Tibial nerve (tissue), 4 donors: ENCODE data around the gene FXYD7. TPM values are rescaled to one million over a fixed set of nuclear protein-coding genes. Genes with fewer than 3 reads are reported as not detected.

Experiments used
- DNase-seq, 2 donors: peaks; one replicate each; pipeline ENCODE4 v3.0.0-alpha.2; 2019; ENCODE audit warnings: low spot score in 2 of 2
- H3K27ac ChIP-seq, 4 donors: fragments of 200-600 bp; sonication (generic) in 3 of 4; one replicate each; pipeline ENCODE4 v1.5.1; 2017 to 2019; ENCODE audit warnings: mild to moderate bottlenecking in 1 of 4
- H3K27me3 ChIP-seq, 2 donors: fragments of 200-600 bp; sonication (generic) in 1 of 2; one replicate each; pipeline versions ENCODE4 v1.5.1 to v1.6.0; 2017 to 2019
- H3K36me3 ChIP-seq, 3 donors: fragments of 200-600 bp; sonication (generic); one replicate each; pipeline ENCODE4 v1.5.1; 2018 to 2019
- H3K4me1 ChIP-seq, 4 donors: fragments of 200-600 bp; sonication (generic) in 3 of 4; one replicate each; pipeline ENCODE4 v1.5.1; 2017 to 2019
- H3K4me3 ChIP-seq, 4 donors: fragments of 200-600 bp; sonication (generic) in 3 of 4; one replicate each; pipeline ENCODE4 v1.5.1; 2017 to 2019; ENCODE audit warnings: mild to moderate bottlenecking in 1 of 4, moderate library complexity in 1 of 4
- H3K9me3 ChIP-seq, 4 donors: fragments of 200-600 bp; sonication (generic) in 3 of 4; one replicate each; pipeline ENCODE4 v1.5.1; 2017 to 2019
- CTCF ChIP-seq, 5 experiments: fragments of 200-600 bp in 3 of 5; fragments of 450-650 bp in 2 of 5; sonication (generic) in 3 of 5; IDR thresholded peaks; one replicate each; pipeline ENCODE4 v1.5.1; 2016 to 2019; ENCODE audit warnings: antibody characterized with exemption in 5 of 5, mild to moderate bottlenecking in 3 of 5, moderate library complexity in 2 of 5
- EP300 ChIP-seq, 2 donors: sonication (generic); formaldehyde crosslinking; IDR thresholded peaks; one replicate each; pipeline ENCODE4 v1.6.1; 2017; ENCODE audit warnings: antibody characterized with exemption in 2 of 2, mild to moderate bottlenecking in 1 of 2
- POLR2A ChIP-seq, 2 donors: fragments of 450-650 bp; IDR thresholded peaks; one replicate each; pipeline ENCODE4 v1.6.1; 2017; ENCODE audit warnings: antibody characterized with exemption in 2 of 2, mild to moderate bottlenecking in 2 of 2, moderate library complexity in 2 of 2
- WGBS, 2 donors: methylation state at CpG; one replicate each; pipeline ENCODE4 v1.1.5; 2018; 5-methylcytosine and 5-hydroxymethylcytosine counted together
- total RNA-seq, 4 donors: library from RNA; depleted of rRNA; stranded (reverse); fragments of >200 nt; gene quantifications; one replicate each; pipeline ENCODE4 v1.1.0, GENCODE V29; 2016

The FXYD7 gene
- total RNA-seq, 4 donors from 2014 or later = 2.5 to 5.9 (median 5.7) TPM; not detected in 1

GRCh38 chr19:35142606-35143230 is 337 bp upstream of the FXYD7 start:
- Histone ChIP-seq H3K9me3 (no peaks in the 10 kb centered on the region), H3K27me3 (no peaks in the 10 kb centered on the region), H3K4me1 (peaks cover 0 to 57% (median 25%) of the 10 kb centered on the region in 4 donors), H3K27ac (peak overlapping the region in 2 of 4 donors; percentile 74 to 78), H3K4me3 (peak overlapping the region in 3 of 4 donors; percentile 20 to 43 (median 31)), H3K36me3 (no peaks in the 10 kb centered on the region)
- WGBS, 2 donors = 21% methylated on average over 11 to 42 of the region's 46 CpGs
- DNase-seq = no peak
- TF ChIP-seq EP300 (IDR thresholded peaks at IDR 0.05) (no peak), CTCF (IDR thresholded peaks at IDR 0.05) (peak in 3 of 5 experiments; percentile 74 to 87 (median 77))

- Histone ChIP-seq H3K9me3 (no peaks in the 10 kb centered on the region), H3K27ac (peak overlapping the region in 1 of 4 donors; percentile 78), H3K36me3 (no peaks in the 10 kb centered on the region)
Measured at GRCh38 chr19:35143818-35144217, 763 bp downstream of the FXYD7 start.

GRCh38 chr19:35144259-35144599 is 1.2 kb downstream of the FXYD7 start:
- WGBS, 2 donors = 49 to 51% methylated on average over 2 to 6 of the region's 6 CpGs
- Histone ChIP-seq H3K4me3 (no peak overlapping the region), H3K36me3 (no peaks in the 10 kb centered on the region), H3K4me1 (peaks cover 0 to 47% (median 20%) of the 10 kb centered on the region in 4 donors), H3K9me3 (no peaks in the 10 kb centered on the region), H3K27me3 (no peaks in the 10 kb centered on the region), H3K27ac (peak overlapping the region in 1 of 4 donors; percentile 78)
- DNase-seq = no peak
- TF ChIP-seq POLR2A (IDR thresholded peaks at IDR 0.05) = no peak
- TF ChIP-seq EP300 (IDR thresholded peaks at IDR 0.05) = no peak
- TF ChIP-seq CTCF (IDR thresholded peaks at IDR 0.05) = no peak

More at GRCh38 chr19:35143818-35144217, 763 bp downstream of the FXYD7 start:
- WGBS, 2 donors = 56 to 58% methylated on average over 3 of the region's 3 CpGs
- DNase-seq = no peak
- peaks cover 0 to 47% (median 20%) of the 10 kb centered on the region in 4 donors for H3K4me1 ChIP-seq
- no peaks in the 10 kb centered on the region for H3K27me3 ChIP-seq
- TF ChIP-seq EP300 (IDR thresholded peaks at IDR 0.05) (no peak), CTCF (IDR thresholded peaks at IDR 0.05) (no peak), POLR2A (IDR thresholded peaks at IDR 0.05) (no peak)
- no peak overlapping the region for H3K4me3 ChIP-seq

- H3K27ac ChIP-seq = peak overlapping the region in 1 of 4 donors; percentile 78
- H3K4me1 ChIP-seq = peaks cover 0 to 47% (median 20%) of the 10 kb centered on the region in 4 donors
- WGBS, 2 donors = 31 to 39% methylated on average over 12 to 15 of the region's 15 CpGs
- TF ChIP-seq CTCF (IDR thresholded peaks at IDR 0.05) (no peak), EP300 (IDR thresholded peaks at IDR 0.05) (no peak), POLR2A (IDR thresholded peaks at IDR 0.05) (no peak)
- no peaks in the 10 kb centered on the region for H3K36me3 ChIP-seq
- H3K9me3 ChIP-seq = no peaks in the 10 kb centered on the region
- no peak for DNase-seq
- no peaks in the 10 kb centered on the region for H3K27me3 ChIP-seq
- no peak overlapping the region for H3K4me3 ChIP-seq
Measured at GRCh38 chr19:35144600-35145436, 1.8 kb downstream of the FXYD7 start.
